OCI-LY7 (cell line): ENCODE data around the gene DLGAP1.

ENCODE experiments used
- EZH2phosphoT487 ChIP-seq: fragments of 200-600 bp; sonication (generic); IDR thresholded peaks from 2 replicates; pipeline ENCODE4 v1.6.1; 2018; ENCODE audit warnings: low read depth, borderline replicate concordance, mild to moderate bottlenecking, mixed run types, antibody characterized with exemption, low read length, moderate library complexity, mixed read lengths
- TF ChIP-seq, protein P1 (sequence below): fragments of 200-600 bp; sonication (generic); conservative IDR thresholded peaks from 2 replicates; pipeline ENCODE4 v1.5.1; 2014; ENCODE audit warnings: mild to moderate bottlenecking, antibody characterized with exemption, low read length, moderate library complexity, mixed read lengths

- TF ChIP-seq, protein P1, sequence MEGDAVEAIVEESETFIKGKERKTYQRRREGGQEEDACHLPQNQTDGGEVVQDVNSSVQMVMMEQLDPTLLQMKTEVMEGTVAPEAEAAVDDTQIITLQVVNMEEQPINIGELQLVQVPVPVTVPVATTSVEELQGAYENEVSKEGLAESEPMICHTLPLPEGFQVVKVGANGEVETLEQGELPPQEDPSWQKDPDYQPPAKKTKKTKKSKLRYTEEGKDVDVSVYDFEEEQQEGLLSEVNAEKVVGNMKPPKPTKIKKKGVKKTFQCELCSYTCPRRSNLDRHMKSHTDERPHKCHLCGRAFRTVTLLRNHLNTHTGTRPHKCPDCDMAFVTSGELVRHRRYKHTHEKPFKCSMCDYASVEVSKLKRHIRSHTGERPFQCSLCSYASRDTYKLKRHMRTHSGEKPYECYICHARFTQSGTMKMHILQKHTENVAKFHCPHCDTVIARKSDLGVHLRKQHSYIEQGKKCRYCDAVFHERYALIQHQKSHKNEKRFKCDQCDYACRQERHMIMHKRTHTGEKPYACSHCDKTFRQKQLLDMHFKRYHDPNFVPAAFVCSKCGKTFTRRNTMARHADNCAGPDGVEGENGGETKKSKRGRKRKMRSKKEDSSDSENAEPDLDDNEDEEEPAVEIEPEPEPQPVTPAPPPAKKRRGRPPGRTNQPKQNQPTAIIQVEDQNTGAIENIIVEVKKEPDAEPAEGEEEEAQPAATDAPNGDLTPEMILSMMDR = no peak
- TF ChIP-seq EZH2phosphoT487 = no peak
These were observed 575.8 kb downstream of the DLGAP1 start for GRCh38 chr18:3879114-3879835.
